BE2C (cell line): Measurements from ENCODE around the gene NT5M.

Experiments
- DNase-seq: peaks from one replicate; pipeline ENCODE4 v3.0.0-alpha.2; 2020
- H3K27me3 ChIP-seq: fragments of 250-450 bp; sonication (Bioruptor Pico); 2 replicates; pipeline ENCODE4 v1.5.1; 2020; ENCODE audit warnings: mild to moderate bottlenecking
- H3K36me3 ChIP-seq: fragments of 250-450 bp; sonication (Bioruptor Pico); 2 replicates; pipeline ENCODE4 v1.5.1; 2020; ENCODE audit warnings: mild to moderate bottlenecking
- H3K4me1 ChIP-seq: fragments of 250-450 bp; sonication (Bioruptor Pico); 2 replicates; pipeline ENCODE4 v1.5.1; 2020
- H3K4me3 ChIP-seq: 2 replicates; pipeline ENCODE4 v1.5.1; 2011; ENCODE audit warnings: low read depth, low read length
- H3K9me3 ChIP-seq: fragments of 250-450 bp; sonication (Bioruptor Pico); 2 replicates; pipeline ENCODE4 v1.5.1; 2020
- TF ChIP-seq, protein P1 (sequence below): IDR thresholded peaks from 2 replicates; pipeline ENCODE4 v1.5.1; 2012; ENCODE audit warnings: mild to moderate bottlenecking, low read depth, low read length

NT5M gene

GRCh38 chr17:17344507-17345293 lies 41.5 kb downstream of the NT5M start:
- H3K27me3 ChIP-seq, result no peaks in the 10 kb centered on the region
- TF ChIP-seq, protein P1, sequence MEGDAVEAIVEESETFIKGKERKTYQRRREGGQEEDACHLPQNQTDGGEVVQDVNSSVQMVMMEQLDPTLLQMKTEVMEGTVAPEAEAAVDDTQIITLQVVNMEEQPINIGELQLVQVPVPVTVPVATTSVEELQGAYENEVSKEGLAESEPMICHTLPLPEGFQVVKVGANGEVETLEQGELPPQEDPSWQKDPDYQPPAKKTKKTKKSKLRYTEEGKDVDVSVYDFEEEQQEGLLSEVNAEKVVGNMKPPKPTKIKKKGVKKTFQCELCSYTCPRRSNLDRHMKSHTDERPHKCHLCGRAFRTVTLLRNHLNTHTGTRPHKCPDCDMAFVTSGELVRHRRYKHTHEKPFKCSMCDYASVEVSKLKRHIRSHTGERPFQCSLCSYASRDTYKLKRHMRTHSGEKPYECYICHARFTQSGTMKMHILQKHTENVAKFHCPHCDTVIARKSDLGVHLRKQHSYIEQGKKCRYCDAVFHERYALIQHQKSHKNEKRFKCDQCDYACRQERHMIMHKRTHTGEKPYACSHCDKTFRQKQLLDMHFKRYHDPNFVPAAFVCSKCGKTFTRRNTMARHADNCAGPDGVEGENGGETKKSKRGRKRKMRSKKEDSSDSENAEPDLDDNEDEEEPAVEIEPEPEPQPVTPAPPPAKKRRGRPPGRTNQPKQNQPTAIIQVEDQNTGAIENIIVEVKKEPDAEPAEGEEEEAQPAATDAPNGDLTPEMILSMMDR, result no peak

DNA sequence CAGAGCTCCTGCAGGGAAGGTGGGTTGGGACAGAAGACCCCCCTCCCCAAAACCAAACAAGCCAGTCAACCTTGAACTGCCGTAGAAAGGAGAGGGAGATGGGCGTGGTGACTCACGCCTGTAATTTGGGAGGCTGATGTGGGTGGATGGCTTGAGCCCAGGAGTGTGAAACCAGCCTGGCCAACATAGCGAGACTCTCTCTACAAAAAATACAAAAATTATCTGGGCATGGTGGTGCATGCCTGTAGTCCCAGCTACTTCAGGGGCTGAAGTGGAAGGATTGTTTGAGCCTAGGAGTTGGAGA lies 42.1 kb downstream of the NT5M start:
- no peaks in the 10 kb centered on the region for H3K4me1 ChIP-seq
- H3K9me3 ChIP-seq, result no peaks in the 10 kb centered on the region
- H3K36me3 ChIP-seq, result no peaks in the 10 kb centered on the region
- TF ChIP-seq, protein P1, result no peak
- DNase-seq, result no peak
- H3K4me3 ChIP-seq, result no peak overlapping the region
- H3K27me3 ChIP-seq, result no peaks in the 10 kb centered on the region

More at GRCh38 chr17:17344507-17345293, 41.5 kb downstream of the NT5M start:
- no peak overlapping the region for H3K4me3 ChIP-seq
- H3K9me3 ChIP-seq, result no peaks in the 10 kb centered on the region
- H3K4me1 ChIP-seq, result no peaks in the 10 kb centered on the region
- no peak for DNase-seq
- no peaks in the 10 kb centered on the region for H3K36me3 ChIP-seq

GRCh38 chr17:17345686-17346427 lies 42.7 kb downstream of the NT5M start:
- no peak overlapping the region for H3K4me3 ChIP-seq
- H3K9me3 ChIP-seq, result no peaks in the 10 kb centered on the region
- H3K36me3 ChIP-seq, result no peaks in the 10 kb centered on the region
- TF ChIP-seq, protein P1, result no peak
- H3K4me1 ChIP-seq, result no peaks in the 10 kb centered on the region
- no peak for DNase-seq
- no peaks in the 10 kb centered on the region for H3K27me3 ChIP-seq

GRCh38 chr17:17346428-17347233 lies 43.5 kb downstream of the NT5M start:
- TF ChIP-seq, protein P1, result no peak
- Histone ChIP-seq H3K4me3 (no peak overlapping the region), H3K36me3 (no peaks in the 10 kb centered on the region), H3K4me1 (no peaks in the 10 kb centered on the region), H3K9me3 (no peaks in the 10 kb centered on the region), H3K27me3 (no peaks in the 10 kb centered on the region)
- no peak for DNase-seq

GRCh38 chr17:17347234-17347955 lies 44.2 kb downstream of the NT5M start:
- DNase-seq, result no peak
- Histone ChIP-seq H3K9me3 (no peaks in the 10 kb centered on the region), H3K4me1 (no peaks in the 10 kb centered on the region; the same call in 1 of the 2 replicates), H3K4me3 (no peak overlapping the region), H3K36me3 (no peaks in the 10 kb centered on the region), H3K27me3 (no peaks in the 10 kb centered on the region)
- TF ChIP-seq, protein P1, result no peak
